CD4-positive, CD25-positive, alpha-beta regulatory T cell (primary cell): Measurements from ENCODE around the gene ARHGEF1. TPM values are rescaled to one million over a fixed set of nuclear protein-coding genes. Genes with fewer than 3 reads are reported as not detected.
A peak's percentile ranks its signal among the peaks of the same experiment; 100 is the strongest.

Source experiments
- ATAC-seq, 2 donors: fragments of 150-1000 bp; cut with Tn5 transposase; one replicate each; pipeline ENCODE4 v1.10.0; 2021; ENCODE audit warnings: low read depth in 2 of 2, moderate number of reproducible peaks in 2 of 2, moderate library complexity in 1 of 2
- DNase-seq, 3 donors: peaks; one replicate each; pipeline versions ENCODE4 v3.0.0 to v3.0.0-alpha.2; 2012 to 2022; ENCODE audit warnings: mixed read lengths in 1 of 3
- H3K27ac ChIP-seq: one replicate; pipeline ENCODE4 v1.7.0; 2013; ENCODE audit warnings: mild to moderate bottlenecking, low read length; ENCODE audit not compliant: insufficient read depth, poor library complexity, severe bottlenecking
- H3K27me3 ChIP-seq: one replicate; pipeline ENCODE4 v1.7.0; 2013; ENCODE audit warnings: low read length; ENCODE audit not compliant: control insufficient read depth, insufficient read depth
- H3K36me3 ChIP-seq: one replicate; pipeline ENCODE4 v1.7.0; 2013; ENCODE audit warnings: mild to moderate bottlenecking, low read length, moderate library complexity; ENCODE audit not compliant: control insufficient read depth, insufficient read depth
- H3K4me1 ChIP-seq: 2 replicates; pipeline ENCODE4 v1.7.0; 2013; ENCODE audit warnings: mild to moderate bottlenecking, low read length; ENCODE audit not compliant: insufficient read depth, control insufficient read depth, poor library complexity, severe bottlenecking
- H3K4me3 ChIP-seq: one replicate; pipeline ENCODE4 v1.7.0; 2013; ENCODE audit warnings: low read depth, mild to moderate bottlenecking, low read length, moderate library complexity
- H3K9me3 ChIP-seq, 2 experiments: 1 replicate in 1 of 2; 2 replicates in 1 of 2; pipeline ENCODE4 v1.7.0; 2013; ENCODE audit warnings: low read length in 2 of 2, mild to moderate bottlenecking in 1 of 2, moderate library complexity in 1 of 2; ENCODE audit not compliant: control insufficient read depth in 2 of 2
- H3K27ac Mint-ChIP-seq, 3 donors: one replicate each; pipeline ENCODE4 v1.8.0; 2020 to 2022; ENCODE audit warnings: mild to moderate bottlenecking in 3 of 3, mixed read lengths in 3 of 3, moderate library complexity in 2 of 3
- H3K27me3 Mint-ChIP-seq: one replicate; pipeline ENCODE4 v1.8.0; 2022; ENCODE audit warnings: mild to moderate bottlenecking, mixed read lengths
- H3K36me3 Mint-ChIP-seq: one replicate; pipeline ENCODE4 v1.8.0; 2020; ENCODE audit warnings: mixed read lengths
- H3K4me1 Mint-ChIP-seq, 4 donors: one replicate each; pipeline ENCODE4 v1.8.0; 2020 to 2022; ENCODE audit warnings: mixed read lengths in 4 of 4, mild to moderate bottlenecking in 1 of 4
- H3K4me3 Mint-ChIP-seq, 4 donors: one replicate each; pipeline ENCODE4 v1.8.0; 2020 to 2022; ENCODE audit warnings: mild to moderate bottlenecking in 4 of 4, mixed read lengths in 4 of 4, moderate library complexity in 3 of 4
- H3K9me3 Mint-ChIP-seq, 7 donors: one replicate each; pipeline ENCODE4 v1.8.0; 2020 to 2022; ENCODE audit warnings: mixed read lengths in 7 of 7, mild to moderate bottlenecking in 3 of 7, moderate library complexity in 2 of 7
- polyA plus RNA-seq, 4 donors: library from polyadenylated mRNA; unstranded; fragments of 300-500 nt; fragmentation: Illumina TruSeq; gene quantifications; one replicate each; pipeline ENCODE4 v1.2.3, GENCODE V29; 2021
- total RNA-seq: library from RNA; stranded (reverse); gene quantifications from one replicate; pipeline ENCODE4 v1.2.3, GENCODE V29; 2022

ARHGEF1 gene
- total and polyA plus RNA-seq, 5 donors from 2014 or later = 162 to 1,312 (median 183) TPM

DNA sequence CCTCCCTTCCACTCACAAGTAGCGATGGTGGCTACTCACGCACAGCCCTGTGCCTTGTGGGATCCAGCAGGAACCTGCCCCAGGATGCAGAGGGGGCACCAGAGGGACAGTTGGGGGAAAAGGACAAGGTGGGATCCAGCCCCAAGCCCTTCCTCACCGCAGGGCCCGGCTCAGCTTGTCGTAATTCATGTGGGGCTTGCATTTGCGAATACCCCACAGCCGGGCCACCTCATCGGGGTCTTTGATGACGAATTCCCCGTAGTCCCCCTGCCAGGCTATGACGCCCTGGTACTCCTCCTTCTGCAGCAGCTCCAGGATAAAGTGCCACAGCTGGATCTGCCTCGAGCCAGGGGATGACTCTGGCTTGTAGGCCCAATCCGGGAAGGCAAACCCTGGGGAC is 26.7 kb downstream of the ARHGEF1 start:
- H3K27ac ChIP-seq = no peak overlapping the region
- no peaks in the 10 kb centered on the region for H3K9me3 ChIP-seq
- Mint-ChIP-seq H3K27ac (peak overlapping the region in 1 of 3 donors; percentile 32), H3K4me3 (no peak overlapping the region), H3K27me3 (peaks cover 28% of the 10 kb centered on the region), H3K36me3 (peaks cover 15% of the 10 kb centered on the region), H3K4me1 (peaks cover 0 to 60% (median 21%) of the 10 kb centered on the region in 4 donors), H3K9me3 (peaks cover 0 to 5% (median 0%) of the 10 kb centered on the region in 7 donors)
- peaks cover 29% of the 10 kb centered on the region for H3K4me1 ChIP-seq
- H3K36me3 ChIP-seq = peaks cover 22% of the 10 kb centered on the region
- ATAC-seq (no peak), DNase-seq (no peak)
- no peak overlapping the region for H3K4me3 ChIP-seq
- H3K27me3 ChIP-seq = peaks cover 3% of the 10 kb centered on the region

DNA sequence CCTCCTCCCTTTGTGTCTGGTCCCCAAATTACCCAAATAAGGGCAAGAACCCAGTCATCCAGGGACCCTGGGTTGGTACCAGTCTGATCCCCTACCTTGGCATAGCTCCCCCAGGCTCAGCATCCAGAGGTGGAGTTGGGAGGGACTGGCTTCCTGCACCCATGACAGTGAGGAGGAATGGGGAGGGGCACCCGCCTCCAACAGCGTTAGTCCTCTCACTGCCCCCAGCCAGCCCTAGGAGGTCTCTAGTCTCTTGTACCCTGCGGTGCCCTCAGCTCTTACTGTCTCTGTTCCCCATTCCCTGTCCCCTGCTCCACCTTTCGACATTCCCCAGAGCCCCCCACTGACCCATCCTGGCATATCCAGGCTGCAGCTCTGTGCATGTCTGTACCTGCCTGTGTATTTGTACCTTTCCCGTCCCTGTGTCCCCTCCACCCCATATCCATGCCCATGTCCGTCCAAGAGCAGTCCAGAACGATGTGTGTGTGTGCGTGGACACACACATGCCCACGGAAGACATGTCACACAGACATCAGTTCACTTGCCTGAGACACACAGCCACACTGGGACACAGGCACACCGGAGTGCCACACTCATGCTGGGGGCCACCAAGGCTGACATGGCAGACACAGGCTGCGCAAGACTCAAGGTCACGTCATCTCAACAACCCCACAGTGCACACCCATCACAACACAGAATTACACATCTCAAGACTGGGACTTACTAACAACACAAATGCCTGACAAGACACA is 27.4 kb downstream of the ARHGEF1 start:
- peaks cover 0 to 56% (median 21%) of the 10 kb centered on the region in 4 donors for H3K4me1 Mint-ChIP-seq
- peaks cover 15% of the 10 kb centered on the region for H3K36me3 ChIP-seq
- peaks cover 0 to 5% (median 0%) of the 10 kb centered on the region in 7 donors for H3K9me3 Mint-ChIP-seq
- H3K9me3 ChIP-seq = no peaks in the 10 kb centered on the region
- no peak for DNase-seq
- no peak overlapping the region for H3K27ac ChIP-seq
- peak overlapping the region; percentile 57 to 87 (median 74) for H3K27ac Mint-ChIP-seq
- H3K4me3 Mint-ChIP-seq = peak overlapping the region; percentile 22 to 65 (median 40)
- peaks cover 28% of the 10 kb centered on the region for H3K27me3 Mint-ChIP-seq
- H3K27me3 ChIP-seq = peaks cover 6% of the 10 kb centered on the region
- H3K4me1 ChIP-seq = peaks cover 32% of the 10 kb centered on the region
- H3K4me3 ChIP-seq = no peak overlapping the region
- ATAC-seq = peak in 1 of 2 donors; percentile 9
- peaks cover 12% of the 10 kb centered on the region for H3K36me3 Mint-ChIP-seq

DNA sequence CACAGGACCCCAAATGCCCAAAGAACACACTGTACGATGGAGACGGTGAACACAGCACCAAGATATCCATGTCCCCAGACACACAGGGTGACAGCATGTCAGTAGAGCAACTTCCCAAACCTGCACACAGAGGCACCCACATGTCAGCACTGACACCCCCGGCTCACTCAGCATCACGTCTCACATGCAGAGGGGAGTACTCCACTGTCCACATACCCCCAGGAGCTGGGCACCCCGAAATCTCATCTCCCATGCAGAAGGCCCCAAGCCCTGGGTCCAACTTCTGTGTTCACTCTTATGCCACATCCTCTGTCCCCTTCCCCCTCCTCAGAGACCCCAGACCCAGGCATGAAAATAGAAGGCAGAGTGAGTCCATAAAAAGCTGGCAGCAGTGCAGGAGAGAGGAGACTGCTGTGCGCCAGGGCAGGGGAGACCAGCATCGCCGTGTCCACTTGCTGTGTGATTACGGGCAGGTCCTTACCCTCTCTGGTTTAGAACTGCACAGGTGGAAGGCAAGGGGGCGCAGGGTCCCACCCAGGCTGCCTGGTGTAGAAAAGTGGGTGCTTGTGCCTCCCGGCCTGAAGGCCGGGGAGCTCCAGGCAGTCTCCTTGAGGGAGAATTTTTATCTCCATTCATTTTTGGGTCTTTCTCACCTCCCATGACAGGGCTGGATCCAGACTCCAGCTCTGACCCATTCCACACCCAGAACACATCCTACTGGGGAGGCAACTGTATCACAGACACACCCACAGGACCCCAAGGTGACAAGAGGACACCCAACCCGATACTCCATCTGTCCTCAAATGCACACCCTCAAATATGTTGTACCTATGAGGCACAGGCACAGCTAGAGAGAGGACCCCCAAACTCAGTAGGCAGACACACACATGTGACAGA is 28.3 kb downstream of the ARHGEF1 start:
- peak in 1 of 3 donors; percentile 45 for DNase-seq
- no peaks in the 10 kb centered on the region for H3K9me3 ChIP-seq
- Mint-ChIP-seq H3K4me3 (peak overlapping the region in 3 of 4 donors; percentile 58 to 74 (median 65)), H3K4me1 (peaks cover 0 to 49% (median 16%) of the 10 kb centered on the region in 4 donors), H3K27me3 (peaks cover 28% of the 10 kb centered on the region), H3K36me3 (peaks cover 7% of the 10 kb centered on the region), H3K27ac (peak overlapping the region; percentile 57 to 87 (median 79)), H3K9me3 (peaks cover 0 to 5% (median 0%) of the 10 kb centered on the region in 7 donors)
- peaks cover 10% of the 10 kb centered on the region for H3K27me3 ChIP-seq
- peaks cover 6% of the 10 kb centered on the region for H3K36me3 ChIP-seq
- peak; percentile 18 to 26 for ATAC-seq
- no peak overlapping the region for H3K4me3 ChIP-seq
- H3K27ac ChIP-seq = no peak overlapping the region
- peaks cover 41% of the 10 kb centered on the region for H3K4me1 ChIP-seq

DNA sequence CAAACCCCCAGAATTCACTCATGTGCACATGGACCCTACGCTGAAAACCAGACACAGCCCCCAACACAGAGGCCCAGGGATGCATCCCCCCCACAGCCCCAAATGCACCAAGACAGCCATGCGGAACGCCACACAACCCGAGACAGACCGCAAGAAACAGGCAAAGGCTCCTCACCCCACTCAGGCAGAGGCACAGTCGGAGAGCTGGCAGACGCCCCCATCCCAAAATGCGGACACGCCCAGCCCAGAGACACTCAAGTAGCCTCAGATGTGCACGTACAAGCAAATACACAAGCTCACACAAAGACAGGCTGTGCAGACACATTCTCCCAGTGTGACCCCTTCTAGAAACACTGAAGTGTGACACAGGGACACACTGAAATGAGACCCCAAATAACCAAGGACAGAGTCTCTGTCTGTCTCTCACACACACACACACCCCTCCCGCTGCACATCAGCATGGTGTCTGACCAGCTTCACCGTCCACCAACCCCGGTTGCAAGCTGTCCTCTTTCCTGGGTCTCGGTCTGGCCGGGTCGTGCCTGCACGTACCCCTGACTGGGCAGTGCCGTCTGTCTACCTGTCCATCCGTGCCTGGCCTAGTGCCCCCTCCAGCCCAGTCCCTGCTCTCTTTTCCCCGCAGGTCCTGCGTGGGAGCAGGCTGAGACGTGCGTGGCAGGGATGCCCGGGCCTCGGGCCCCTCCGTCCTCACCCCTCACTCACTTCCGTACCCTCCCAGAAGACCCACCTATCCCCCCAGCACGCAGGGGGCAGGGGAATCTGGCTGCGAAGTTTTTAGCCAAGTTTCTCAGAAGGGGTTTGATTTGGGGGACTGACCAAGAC is 29.1 kb downstream of the ARHGEF1 start:
- Mint-ChIP-seq H3K36me3 (peaks cover 3% of the 10 kb centered on the region), H3K4me1 (peaks cover 0 to 44% (median 15%) of the 10 kb centered on the region in 4 donors), H3K27me3 (peaks cover 28% of the 10 kb centered on the region), H3K4me3 (peak overlapping the region; percentile 58 to 74 (median 62)), H3K27ac (peak overlapping the region; percentile 38 to 87 (median 73)), H3K9me3 (peaks cover 0 to 5% (median 0%) of the 10 kb centered on the region in 7 donors)
- Histone ChIP-seq H3K36me3 (peaks cover under 1% of the 10 kb centered on the region), H3K9me3 (no peaks in the 10 kb centered on the region), H3K27ac (no peak overlapping the region), H3K4me1 (peaks cover 39% of the 10 kb centered on the region), H3K27me3 (peaks cover 19% of the 10 kb centered on the region), H3K4me3 (no peak overlapping the region)
- ATAC-seq = no peak
- no peak for DNase-seq

DNA sequence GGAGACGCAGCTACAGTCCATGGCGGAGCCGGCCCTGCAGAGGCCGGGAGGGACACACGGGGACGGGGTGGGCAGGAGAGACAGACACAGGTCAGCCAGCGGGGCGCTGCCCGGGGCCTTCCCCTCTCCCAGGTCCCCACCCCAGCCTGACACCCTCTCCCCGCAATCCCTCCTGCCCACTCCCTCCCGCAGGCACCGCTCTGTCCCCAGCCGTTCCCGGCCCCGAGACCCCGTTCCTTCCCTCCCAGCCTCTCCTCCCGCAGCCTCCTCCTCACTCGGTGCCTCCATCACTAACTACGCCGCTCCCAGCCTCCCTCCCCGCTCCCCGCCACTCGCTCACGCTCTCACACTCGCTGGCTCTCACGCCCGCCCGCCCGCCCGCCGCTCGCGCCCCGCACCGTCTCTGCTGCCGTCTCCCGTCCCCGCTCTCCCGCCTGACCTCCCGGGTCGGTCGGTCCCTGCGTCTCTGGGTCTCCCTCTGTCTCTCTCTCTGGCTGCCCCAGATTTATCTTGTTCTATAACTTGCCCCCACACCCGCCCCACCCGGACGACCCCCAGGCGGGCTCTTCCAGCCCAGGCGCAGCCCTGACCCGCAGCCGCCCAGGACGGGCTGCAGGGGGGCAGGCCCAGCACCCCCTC is 30.0 kb downstream of the ARHGEF1 start:
- H3K27ac Mint-ChIP-seq = no peak overlapping the region

DNA sequence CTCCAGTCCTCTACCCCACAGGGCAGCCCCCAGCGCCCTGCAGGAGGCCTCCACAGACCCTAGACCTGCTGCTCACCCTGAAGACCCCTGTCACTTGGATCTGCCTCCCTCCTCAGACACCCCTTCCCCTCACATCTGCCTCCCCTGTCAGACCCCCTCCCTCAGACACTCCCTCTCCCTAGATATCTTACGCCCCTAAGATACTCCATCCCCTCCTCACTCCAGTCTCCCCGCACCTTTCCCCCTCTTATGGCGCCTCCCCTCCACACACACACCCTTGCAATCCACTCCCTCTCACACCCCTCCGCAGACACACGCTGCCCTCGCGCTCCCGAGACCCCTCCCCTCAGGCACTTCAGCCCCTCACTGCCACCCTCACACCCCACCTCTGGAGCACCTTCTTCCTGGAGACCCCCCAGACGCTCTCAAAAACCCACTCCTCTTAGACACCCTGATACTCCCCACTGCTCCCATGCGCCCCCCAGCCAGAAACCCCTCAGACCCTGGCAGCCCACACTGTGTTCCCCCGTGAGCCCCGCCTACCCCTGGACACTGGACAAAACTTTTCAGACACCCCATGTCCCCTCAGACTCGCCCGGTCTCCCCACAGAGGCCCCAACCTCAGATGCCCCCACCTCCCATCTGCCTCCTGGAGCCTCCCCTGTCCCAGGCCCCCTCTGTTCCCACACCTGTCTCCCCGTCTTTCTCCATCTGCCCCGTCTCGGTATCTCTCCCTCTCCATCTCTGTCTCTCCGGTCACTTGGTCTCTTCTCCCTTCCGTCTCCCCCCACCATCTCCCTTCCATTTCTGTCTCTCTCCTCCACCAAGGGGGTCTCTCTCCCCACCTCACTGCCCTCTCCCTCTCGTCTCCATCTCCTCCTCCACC is 30.8 kb downstream of the ARHGEF1 start:
- ATAC-seq = no peak
- Histone ChIP-seq H3K36me3 (no peaks in the 10 kb centered on the region), H3K4me1 (peaks cover 37% of the 10 kb centered on the region), H3K27ac (no peak overlapping the region), H3K9me3 (no peaks in the 10 kb centered on the region), H3K4me3 (no peak overlapping the region), H3K27me3 (peaks cover 19% of the 10 kb centered on the region)
- H3K27me3 Mint-ChIP-seq = peaks cover 28% of the 10 kb centered on the region
- DNase-seq = no peak
- no peaks in the 10 kb centered on the region for H3K36me3 Mint-ChIP-seq
- H3K27ac Mint-ChIP-seq = peak overlapping the region in 1 of 3 donors; percentile 53
- H3K9me3 Mint-ChIP-seq = peaks cover 0 to 5% (median 0%) of the 10 kb centered on the region in 7 donors
- peak overlapping the region in 2 of 4 donors; percentile 26 to 62 for H3K4me3 Mint-ChIP-seq
- peaks cover 0 to 40% (median 15%) of the 10 kb centered on the region in 4 donors for H3K4me1 Mint-ChIP-seq

More for the DNA sequence above, 30.0 kb downstream of the ARHGEF1 start:
- peak overlapping the region in 1 of 4 donors; percentile 62 for H3K4me3 Mint-ChIP-seq
- Histone ChIP-seq H3K9me3 (no peaks in the 10 kb centered on the region), H3K27me3 (peaks cover 19% of the 10 kb centered on the region), H3K4me3 (no peak overlapping the region), H3K27ac (no peak overlapping the region), H3K4me1 (peaks cover 37% of the 10 kb centered on the region), H3K36me3 (no peaks in the 10 kb centered on the region)
- DNase-seq (no peak), ATAC-seq (peak in 1 of 2 donors; percentile 4)
- H3K27me3 Mint-ChIP-seq = peaks cover 28% of the 10 kb centered on the region
- peaks cover 0 to 5% (median 0%) of the 10 kb centered on the region in 7 donors for H3K9me3 Mint-ChIP-seq
- no peaks in the 10 kb centered on the region for H3K36me3 Mint-ChIP-seq
- H3K4me1 Mint-ChIP-seq = peaks cover 0 to 40% (median 15%) of the 10 kb centered on the region in 4 donors
